ELF-1 (cell line): Measurements from ENCODE around the gene TFEB.
A peak's percentile ranks its signal among the peaks of the same experiment; 100 is the strongest.

Experiments used
- DNase-seq: peaks from one replicate; pipeline ENCODE4 v3.0.0-alpha.2; 2016; ENCODE audit warnings: low read depth, low spot score

The TFEB gene

GRCh38 chr6:41653691-41654090 lies 81.7 kb downstream of the TFEB start:
- DNase-seq: no peak

GRCh38 chr6:41652866-41653652 lies 82.3 kb downstream of the TFEB start:
- peak; percentile 81 for DNase-seq

- DNase-seq: no peak
Measured at GRCh38 chr6:41651962-41652657, 83.3 kb downstream of the TFEB start.

GRCh38 chr6:41651246-41651961 lies 84.0 kb downstream of the TFEB start:
- peak; percentile 27 for DNase-seq

- DNase-seq: no peak
Measured at GRCh38 chr6:41650120-41650519, 85.3 kb downstream of the TFEB start.

- DNase-seq: no peak
Measured at GRCh38 chr6:41649596-41649995, 85.8 kb downstream of the TFEB start.

- no peak for DNase-seq
Measured at GRCh38 chr6:41648921-41649320, 86.5 kb downstream of the TFEB start.

GRCh38 chr6:41648070-41648585 lies 87.3 kb downstream of the TFEB start:
- DNase-seq: no peak

- no peak for DNase-seq
Measured at GRCh38 chr6:41647061-41647511, 88.3 kb downstream of the TFEB start.

GRCh38 chr6:41646026-41646795 lies 89.2 kb downstream of the TFEB start:
- DNase-seq: no peak

- DNase-seq: no peak
Measured at GRCh38 chr6:41645007-41645618, 90.3 kb downstream of the TFEB start.

GRCh38 chr6:41644297-41644879 lies 91.0 kb downstream of the TFEB start:
- peak; percentile 86 for DNase-seq

- DNase-seq: no peak
Measured at GRCh38 chr6:41643899-41644269, 91.5 kb downstream of the TFEB start.

GRCh38 chr6:41642960-41643898 lies 92.2 kb downstream of the TFEB start:
- no peak for DNase-seq

- no peak for DNase-seq
Measured at GRCh38 chr6:41642090-41642959, 93.1 kb downstream of the TFEB start.

GRCh38 chr6:41641352-41641925 lies 94.0 kb downstream of the TFEB start:
- no peak for DNase-seq

- DNase-seq: no peak
Measured at GRCh38 chr6:41640426-41640825, 95.0 kb downstream of the TFEB start.

GRCh38 chr6:41639809-41640371 lies 95.5 kb downstream of the TFEB start:
- peak; percentile 30 for DNase-seq
